ENCODE measurements around the gene C1QTNF4. TPM values are rescaled to one million over a fixed set of nuclear protein-coding genes. Genes with fewer than 3 reads are reported as not detected.

Gene C1QTNF4
- total and polyA plus RNA-seq, 10 donors, result 0.41 to 2.5 (median 1.3) TPM

DNA sequence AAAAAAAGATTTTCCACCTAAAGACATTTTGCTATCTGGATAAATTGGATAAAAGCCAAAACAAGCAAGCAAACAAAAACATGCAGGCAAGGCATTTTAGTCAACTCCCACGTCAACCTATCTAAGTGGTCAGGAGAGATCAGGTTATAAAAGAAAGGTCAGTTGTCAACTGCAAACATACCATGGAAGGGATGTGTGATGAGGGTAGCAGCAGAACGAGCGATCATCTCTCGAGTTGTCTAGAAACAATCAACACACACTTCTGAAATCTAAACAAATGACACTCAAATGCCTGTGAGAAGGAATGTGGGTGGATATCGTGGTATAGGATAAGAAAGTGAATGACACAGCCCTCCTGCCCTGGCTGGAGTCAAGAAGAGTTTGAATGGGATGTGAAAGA, 37.3 kb upstream of the C1QTNF4 start:
- peaks cover 0 to 100% (median 87%) of the 10 kb centered on the region in 6 donors for H3K36me3 ChIP-seq

DNA sequence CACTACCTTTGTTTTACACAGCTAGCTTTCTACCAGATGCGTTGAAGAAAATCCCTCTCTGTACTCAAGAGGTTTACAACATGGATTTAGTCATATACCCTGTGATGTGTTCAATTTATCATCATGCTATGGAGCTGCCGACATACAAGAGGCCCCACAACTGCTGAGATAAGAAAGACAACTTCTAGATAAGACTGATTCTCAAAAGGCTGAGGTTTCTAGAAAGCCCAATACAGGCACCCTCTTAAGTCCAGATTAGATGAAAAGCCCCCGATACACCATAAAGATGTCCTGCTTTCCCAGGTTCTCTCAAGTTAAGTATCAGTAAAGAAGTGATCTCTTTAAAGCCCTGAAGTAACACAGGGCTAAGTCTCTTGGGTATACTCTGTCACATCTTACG, 33.8 kb upstream of the C1QTNF4 start:
- no peak overlapping the region for H3K4me3 ChIP-seq
- H3K4me1 ChIP-seq, result no peaks in the 10 kb centered on the region
- no peaks in the 10 kb centered on the region for H3K9me3 ChIP-seq
- WGBS, 5 donors, result 87 to 95% (median 94%) methylated on average over 4 of the region's 4 CpGs
- intact Hi-C loops (cut with DNase I; ENCODE audit: low total_unique reads), result no loop called here
- no peak for TF ChIP-seq CTCF (IDR thresholded peaks at IDR 0.05 in 8 of 11, conservative IDR thresholded peaks at IDR 0.05 in 3 of 11)
- TF ChIP-seq POLR2A (IDR thresholded peaks at IDR 0.05), result no peak
- no peak for TF ChIP-seq POLR2AphosphoS5 (IDR thresholded peaks at IDR 0.05)
- H3K27me3 ChIP-seq (replicated peaks in 1 of 7), result no peaks in the 10 kb centered on the region
- peaks cover 2 to 100% (median 92%) of the 10 kb centered on the region in 6 donors for H3K36me3 ChIP-seq
- H3K27ac ChIP-seq, result no peak overlapping the region
- no peak for DNase-seq

More for the DNA sequence above, 37.3 kb upstream of the C1QTNF4 start:
- TF ChIP-seq CTCF (IDR thresholded peaks at IDR 0.05 in 8 of 11, conservative IDR thresholded peaks at IDR 0.05 in 3 of 11) (no peak), POLR2A (IDR thresholded peaks at IDR 0.05) (no peak), POLR2AphosphoS5 (IDR thresholded peaks at IDR 0.05) (no peak)
- no peaks in the 10 kb centered on the region for H3K27me3 ChIP-seq (replicated peaks in 1 of 7)
- 82 to 89% (median 88%) methylated on average over 5 of the region's 5 CpGs for WGBS, 5 donors
- H3K27ac ChIP-seq, result no peak overlapping the region
- H3K4me1 ChIP-seq, result no peaks in the 10 kb centered on the region
- no peak for DNase-seq
- no peak overlapping the region for H3K4me3 ChIP-seq
- no peaks in the 10 kb centered on the region for H3K9me3 ChIP-seq
- intact Hi-C loops (cut with DNase I; ENCODE audit: low total_unique reads), result no loop called here

- Histone ChIP-seq H3K4me1 (no peaks in the 10 kb centered on the region), H3K27me3 (replicated peaks in 1 of 7) (no peaks in the 10 kb centered on the region), H3K4me3 (no peak overlapping the region), H3K27ac (no peak overlapping the region), H3K36me3 (peaks cover 2 to 100% (median 93%) of the 10 kb centered on the region in 6 donors), H3K9me3 (no peaks in the 10 kb centered on the region)
- WGBS, 5 donors, result 94 to 100% (median 98%) methylated on average over 8 of the region's 8 CpGs
- no peak for TF ChIP-seq CTCF (IDR thresholded peaks at IDR 0.05 in 8 of 11, conservative IDR thresholded peaks at IDR 0.05 in 3 of 11)
- TF ChIP-seq POLR2A (IDR thresholded peaks at IDR 0.05), result no peak
- TF ChIP-seq POLR2AphosphoS5 (IDR thresholded peaks at IDR 0.05), result no peak
- intact Hi-C loops (cut with DNase I; ENCODE audit: low total_unique reads), result no loop called here
- DNase-seq, result no peak
These were observed 32.0 kb upstream of the C1QTNF4 start for GRCh38 chr11:47626234-47626633.

GRCh38 chr11:47620836-47621378, 26.7 kb upstream of the C1QTNF4 start:
- H3K9me3 ChIP-seq, result no peaks in the 10 kb centered on the region
- 86 to 98% (median 88%) methylated on average over 2 of the region's 2 CpGs for WGBS, 5 donors
- no peak for TF ChIP-seq CTCF (IDR thresholded peaks at IDR 0.05 in 8 of 11, conservative IDR thresholded peaks at IDR 0.05 in 3 of 11)
- no peak for TF ChIP-seq POLR2AphosphoS5 (IDR thresholded peaks at IDR 0.05)
- TF ChIP-seq POLR2A (IDR thresholded peaks at IDR 0.05), result no peak
- H3K36me3 ChIP-seq, result peaks cover 2 to 100% (median 78%) of the 10 kb centered on the region in 6 donors
- H3K4me3 ChIP-seq, result no peak overlapping the region
- no peak for DNase-seq
- H3K4me1 ChIP-seq, result no peaks in the 10 kb centered on the region
- H3K27ac ChIP-seq, result no peak overlapping the region
- no peaks in the 10 kb centered on the region for H3K27me3 ChIP-seq (replicated peaks in 1 of 7)
- intact Hi-C loops (cut with DNase I; ENCODE audit: low total_unique reads), result no loop called here
